IgD-negative memory B cell (primary cell): Measurements from ENCODE around the gene SRPRA. TPM values are rescaled to one million over a fixed set of nuclear protein-coding genes. Genes with fewer than 3 reads are reported as not detected.
A peak's percentile ranks its signal among the peaks of the same experiment; 100 is the strongest.

Experiments
- H3K27ac Mint-ChIP-seq, 3 donors: one replicate each; pipeline ENCODE4 v1.8.0; 2020 to 2022; ENCODE audit warnings: mild to moderate bottlenecking in 3 of 3, mixed read lengths in 3 of 3, moderate library complexity in 1 of 3
- H3K27me3 Mint-ChIP-seq: one replicate; pipeline ENCODE4 v1.8.0; 2021; ENCODE audit warnings: mixed read lengths
- H3K36me3 Mint-ChIP-seq: one replicate; pipeline ENCODE4 v1.8.0; 2020; ENCODE audit warnings: mild to moderate bottlenecking, mixed read lengths
- H3K4me1 Mint-ChIP-seq, 3 donors: one replicate each; pipeline ENCODE4 v1.8.0; 2020 to 2022; ENCODE audit warnings: mixed read lengths in 3 of 3, mild to moderate bottlenecking in 1 of 3
- H3K4me3 Mint-ChIP-seq, 4 donors: one replicate each; pipeline ENCODE4 v1.8.0; 2020 to 2022; ENCODE audit warnings: mild to moderate bottlenecking in 4 of 4, mixed read lengths in 4 of 4, moderate library complexity in 3 of 4
- H3K9me3 Mint-ChIP-seq, 3 donors: one replicate each; pipeline ENCODE4 v1.8.0; 2020 to 2021; ENCODE audit warnings: mixed read lengths in 3 of 3, mild to moderate bottlenecking in 1 of 3
- polyA plus RNA-seq: library from polyadenylated mRNA; unstranded; fragments of 300-500 nt; fragmentation: Illumina TruSeq; gene quantifications from one replicate; pipeline ENCODE4 v1.2.3, GENCODE V29; 2021

The SRPRA gene
- polyA plus RNA-seq, 1 donor from 2014 or later: 81.7 TPM

DNA sequence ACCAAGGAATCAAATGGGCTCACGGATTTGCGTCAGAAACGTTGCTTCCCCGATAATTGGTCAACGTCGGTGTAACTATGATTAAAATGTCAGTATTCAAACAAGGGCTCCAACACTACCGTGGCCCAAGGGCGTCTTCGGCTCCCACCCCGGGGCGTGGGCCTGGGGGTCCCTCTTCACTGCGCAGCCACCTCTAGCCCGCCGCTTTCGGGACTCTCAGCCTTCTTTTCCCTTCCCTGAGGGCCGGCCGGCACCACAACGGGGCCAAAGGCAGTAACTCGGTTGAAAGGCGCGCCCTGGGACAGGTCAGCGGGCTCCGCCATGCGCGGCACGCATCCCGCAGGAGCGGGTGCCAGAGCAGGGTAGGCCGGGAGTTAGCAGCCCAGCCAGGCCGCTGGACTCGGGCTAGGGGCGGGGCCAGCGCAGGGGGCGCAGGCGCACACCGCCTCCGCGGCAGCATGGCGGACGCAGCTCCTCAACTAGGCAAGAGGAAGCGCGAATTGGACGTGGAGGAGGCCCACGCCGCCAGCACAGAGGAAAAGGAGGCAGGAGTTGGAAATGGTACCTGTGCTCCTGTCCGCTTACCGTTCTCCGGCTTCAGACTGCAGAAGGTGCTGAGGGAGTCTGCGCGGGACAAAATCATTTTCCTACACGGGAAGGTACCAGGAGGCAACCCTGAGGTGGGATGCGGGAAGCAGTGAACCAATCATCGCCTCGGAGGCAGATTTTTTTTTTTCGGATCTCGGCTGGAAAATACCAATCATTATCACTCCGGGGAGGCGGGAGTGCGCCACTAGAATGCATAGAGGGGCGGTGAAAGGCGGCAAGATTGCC, 35.1 kb upstream of the SRPRA start, which contains the start of gene DCPS:
Gene DCPS (plus strand): TSS at position 438 of the 834 bp plus-strand sequence. CDS start 21 bp downstream, at position 459.
- H3K27ac Mint-ChIP-seq: peak within 1 kb of the TSS; percentile 87 to 96 (median 94)
- peaks cover 10% of the 10 kb centered on the region for H3K36me3 Mint-ChIP-seq
- H3K4me1 Mint-ChIP-seq: peaks cover 28 to 31% (median 30%) of the 10 kb centered on the region in 3 donors
- no peaks in the 10 kb centered on the region for H3K9me3 Mint-ChIP-seq
- H3K27me3 Mint-ChIP-seq: no peaks in the 10 kb centered on the region
- H3K4me3 Mint-ChIP-seq: peak within 1 kb of the TSS; percentile 95 to 99 (median 98)

GRCh38 chr11:126297004-126297403, 28.3 kb upstream of the SRPRA start:
- Mint-ChIP-seq H3K36me3 (peaks cover 6% of the 10 kb centered on the region), H3K9me3 (no peaks in the 10 kb centered on the region), H3K4me3 (no peak overlapping the region), H3K27ac (peak overlapping the region in 1 of 3 donors; percentile 57), H3K27me3 (no peaks in the 10 kb centered on the region), H3K4me1 (peaks cover 6 to 10% (median 10%) of the 10 kb centered on the region in 3 donors)

- Mint-ChIP-seq H3K4me1 (peaks cover 7 to 10% (median 10%) of the 10 kb centered on the region in 3 donors), H3K4me3 (no peak overlapping the region), H3K27me3 (no peaks in the 10 kb centered on the region), H3K9me3 (no peaks in the 10 kb centered on the region), H3K27ac (peak overlapping the region in 1 of 3 donors; percentile 19), H3K36me3 (peaks cover 3% of the 10 kb centered on the region)
Observed at GRCh38 chr11:126293726-126294125, 25.0 kb upstream of the SRPRA start.

- Mint-ChIP-seq H3K27me3 (no peaks in the 10 kb centered on the region), H3K36me3 (peaks cover 3% of the 10 kb centered on the region), H3K4me1 (peaks cover 6 to 16% (median 10%) of the 10 kb centered on the region in 3 donors), H3K9me3 (no peaks in the 10 kb centered on the region), H3K4me3 (no peak overlapping the region), H3K27ac (no peak overlapping the region)
Observed at GRCh38 chr11:126290887-126291286, 22.2 kb upstream of the SRPRA start.

DNA sequence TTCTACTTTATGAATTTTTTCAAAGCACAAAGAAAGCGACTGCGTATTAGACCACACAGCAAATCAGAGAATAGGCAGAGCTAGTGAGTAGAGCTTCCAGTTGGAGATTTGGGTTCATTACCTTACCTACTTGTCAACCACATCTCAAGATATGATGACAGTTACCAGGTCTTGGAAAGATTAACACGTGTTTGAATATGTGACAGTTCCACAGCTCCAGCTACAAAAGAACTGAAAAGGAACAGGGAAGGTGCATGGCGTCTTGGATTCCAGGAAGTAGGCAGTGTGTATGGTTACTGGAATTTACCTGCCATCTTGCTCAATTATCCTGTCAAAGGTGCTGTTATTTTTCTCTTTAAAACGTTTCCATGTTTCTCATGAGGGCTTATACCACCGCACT, 19.5 kb upstream of the SRPRA start:
- Mint-ChIP-seq H3K9me3 (no peaks in the 10 kb centered on the region), H3K4me3 (no peak overlapping the region), H3K27ac (peak overlapping the region in 1 of 3 donors; percentile 46), H3K4me1 (peaks cover 11 to 22% (median 15%) of the 10 kb centered on the region in 3 donors), H3K36me3 (peaks cover 4% of the 10 kb centered on the region), H3K27me3 (no peaks in the 10 kb centered on the region)

DNA sequence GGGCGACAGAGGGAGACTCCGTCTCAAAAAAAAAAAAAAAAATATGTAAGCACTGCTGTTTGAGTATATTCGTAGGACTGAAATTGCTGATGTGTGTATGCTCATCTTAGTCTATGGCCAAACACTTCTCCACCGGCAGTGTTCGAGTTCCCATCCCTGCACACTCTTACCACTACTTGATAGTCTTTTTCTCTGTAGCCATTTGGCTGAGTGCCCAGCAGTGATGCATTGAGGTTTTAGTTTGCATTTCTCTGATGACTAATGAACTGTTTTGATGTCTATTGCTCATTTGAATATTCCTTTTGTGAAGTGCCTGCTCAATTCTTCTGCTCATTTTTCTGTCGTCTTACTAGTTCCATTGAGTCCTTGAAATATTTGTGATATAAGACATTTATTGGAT, 16.1 kb upstream of the SRPRA start:
- peaks cover 6% of the 10 kb centered on the region for H3K36me3 Mint-ChIP-seq
- H3K4me1 Mint-ChIP-seq: peaks cover 24 to 33% (median 24%) of the 10 kb centered on the region in 3 donors
- H3K27ac Mint-ChIP-seq: peak overlapping the region; percentile 4 to 93 (median 89)
- H3K27me3 Mint-ChIP-seq: no peaks in the 10 kb centered on the region
- H3K4me3 Mint-ChIP-seq: peak overlapping the region; percentile 56 to 98 (median 94)
- no peaks in the 10 kb centered on the region for H3K9me3 Mint-ChIP-seq

- peak within 1 kb of the TSS; percentile 96 to 99 (median 98) for H3K4me3 Mint-ChIP-seq
- peaks cover 24 to 30% (median 24%) of the 10 kb centered on the region in 3 donors for H3K4me1 Mint-ChIP-seq
- no peaks in the 10 kb centered on the region for H3K27me3 Mint-ChIP-seq
- peak within 1 kb of the TSS; percentile 93 to 97 (median 94) for H3K27ac Mint-ChIP-seq
- no peaks in the 10 kb centered on the region for H3K9me3 Mint-ChIP-seq
- peaks cover 6% of the 10 kb centered on the region for H3K36me3 Mint-ChIP-seq
Observed at GRCh38 chr11:126282736-126283591, 14.3 kb upstream of the SRPRA start, which contains the start of gene TIRAP. Gene TIRAP (plus strand): TSS chr11:126283093. CDS start chr11:126290895, 7,802 bp downstream.

GRCh38 chr11:126282361-126282735, 13.7 kb upstream of the SRPRA start:
- Mint-ChIP-seq H3K27me3 (no peaks in the 10 kb centered on the region), H3K36me3 (peaks cover 6% of the 10 kb centered on the region), H3K4me3 (peak overlapping the region; percentile 95 to 98 (median 96)), H3K9me3 (no peaks in the 10 kb centered on the region), H3K27ac (peak overlapping the region; percentile 81 to 93 (median 91)), H3K4me1 (peaks cover 24 to 30% (median 24%) of the 10 kb centered on the region in 3 donors)

- Mint-ChIP-seq H3K4me3 (peak overlapping the region; percentile 95 to 98 (median 96)), H3K36me3 (peaks cover 6% of the 10 kb centered on the region), H3K27me3 (no peaks in the 10 kb centered on the region), H3K4me1 (peaks cover 24 to 27% (median 24%) of the 10 kb centered on the region in 3 donors), H3K27ac (peak overlapping the region in 1 of 3 donors; percentile 93), H3K9me3 (no peaks in the 10 kb centered on the region)
Observed at GRCh38 chr11:126281666-126282175, 13.0 kb upstream of the SRPRA start.

- no peaks in the 10 kb centered on the region for H3K27me3 Mint-ChIP-seq
- peaks cover 6% of the 10 kb centered on the region for H3K36me3 Mint-ChIP-seq
- peak overlapping the region in 2 of 4 donors; percentile 95 to 96 for H3K4me3 Mint-ChIP-seq
- H3K4me1 Mint-ChIP-seq: peaks cover 24 to 25% (median 24%) of the 10 kb centered on the region in 3 donors
- H3K9me3 Mint-ChIP-seq: no peaks in the 10 kb centered on the region
- peak overlapping the region in 1 of 3 donors; percentile 93 for H3K27ac Mint-ChIP-seq
Observed at GRCh38 chr11:126281245-126281644, 12.6 kb upstream of the SRPRA start.

- peak overlapping the region; percentile 38 to 61 (median 47) for H3K27ac Mint-ChIP-seq
- no peaks in the 10 kb centered on the region for H3K9me3 Mint-ChIP-seq
- H3K36me3 Mint-ChIP-seq: peaks cover 6% of the 10 kb centered on the region
- no peaks in the 10 kb centered on the region for H3K27me3 Mint-ChIP-seq
- H3K4me1 Mint-ChIP-seq: peaks cover 24 to 25% (median 24%) of the 10 kb centered on the region in 3 donors
- peak overlapping the region in 2 of 4 donors; percentile 69 to 72 for H3K4me3 Mint-ChIP-seq
Observed at GRCh38 chr11:126280595-126280994, 11.9 kb upstream of the SRPRA start.

DNA sequence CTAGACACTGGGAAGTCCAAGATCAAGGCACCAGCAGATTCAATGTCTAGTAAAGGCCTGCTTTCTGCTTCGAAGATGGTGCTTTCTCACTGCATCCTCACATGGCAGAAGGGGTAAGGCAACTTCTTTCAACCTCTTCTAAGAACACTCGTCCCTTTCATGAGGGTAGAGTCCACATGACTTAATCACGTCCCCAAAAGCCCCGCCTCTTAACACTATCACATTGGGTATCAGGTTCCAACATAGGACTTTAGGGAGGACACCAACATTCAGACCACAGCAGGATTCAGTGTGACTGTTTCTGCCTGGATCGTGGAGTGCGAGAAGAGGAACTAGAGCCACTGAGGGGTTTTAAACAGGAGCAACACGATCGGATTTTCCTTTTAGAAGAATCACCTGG, 10.5 kb upstream of the SRPRA start:
- H3K27ac Mint-ChIP-seq: no peak overlapping the region
- peak overlapping the region in 2 of 4 donors; percentile 68 to 69 for H3K4me3 Mint-ChIP-seq
- peaks cover 17 to 19% (median 17%) of the 10 kb centered on the region in 3 donors for H3K4me1 Mint-ChIP-seq
- peaks cover 5% of the 10 kb centered on the region for H3K36me3 Mint-ChIP-seq
- no peaks in the 10 kb centered on the region for H3K9me3 Mint-ChIP-seq
- no peaks in the 10 kb centered on the region for H3K27me3 Mint-ChIP-seq

DNA sequence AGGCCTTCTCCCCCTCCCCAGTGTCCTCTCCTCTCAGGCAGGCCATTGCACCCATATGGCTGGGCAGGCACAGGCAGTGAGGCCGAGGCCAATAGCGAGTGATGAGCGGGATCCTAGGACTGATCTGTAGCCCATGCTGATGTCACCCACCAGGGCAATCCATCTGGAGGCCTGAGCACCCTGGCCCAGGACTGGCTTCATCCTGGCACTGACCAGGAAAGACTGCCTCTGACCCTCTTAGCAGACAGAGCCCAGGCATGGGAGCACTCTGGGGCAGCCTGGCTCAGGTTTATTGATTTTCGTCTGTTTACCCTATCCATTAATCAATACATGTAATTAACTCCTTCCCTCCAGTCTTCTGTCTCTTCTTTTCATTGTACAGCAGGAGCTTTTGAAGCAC, 9.1 kb upstream of the SRPRA start:
- Mint-ChIP-seq H3K27ac (no peak overlapping the region), H3K4me1 (peaks cover 10 to 18% (median 11%) of the 10 kb centered on the region in 3 donors), H3K9me3 (no peaks in the 10 kb centered on the region), H3K27me3 (no peaks in the 10 kb centered on the region), H3K4me3 (peak overlapping the region in 1 of 4 donors; percentile 69), H3K36me3 (peaks cover 9% of the 10 kb centered on the region)

DNA sequence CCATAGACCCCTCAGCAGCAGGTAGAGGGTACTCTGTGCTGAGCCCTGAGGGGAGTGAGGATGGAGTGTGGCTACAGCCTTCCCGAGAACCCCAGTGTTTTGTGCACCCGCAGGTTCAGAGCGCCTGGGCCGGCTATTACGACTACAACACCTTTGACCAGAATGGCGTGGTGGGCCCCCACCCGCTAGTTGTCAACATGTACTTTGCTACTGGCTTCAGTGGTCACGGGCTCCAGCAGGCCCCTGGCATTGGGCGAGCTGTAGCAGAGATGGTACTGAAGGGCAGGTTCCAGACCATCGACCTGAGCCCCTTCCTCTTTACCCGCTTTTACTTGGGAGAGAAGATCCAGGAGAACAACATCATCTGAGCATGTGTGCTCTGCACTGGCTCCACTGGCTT, 8.6 kb upstream of the SRPRA start:
- Mint-ChIP-seq H3K27me3 (no peaks in the 10 kb centered on the region), H3K36me3 (peaks cover 11% of the 10 kb centered on the region), H3K27ac (no peak overlapping the region), H3K4me3 (no peak overlapping the region), H3K9me3 (no peaks in the 10 kb centered on the region), H3K4me1 (peaks cover 9 to 15% (median 10%) of the 10 kb centered on the region in 3 donors)
